HCT116 (cell line): ENCODE measurements around the gene COL4A1. TPM values are rescaled to one million over a fixed set of nuclear protein-coding genes. Genes with fewer than 3 reads are reported as not detected.

Experiments
- ATAC-seq: fragments of 200-7000 bp; cut with Tn5 transposase; 2 replicates; pipeline ENCODE4 v1.9.1; 2020; ENCODE audit warnings: mild to moderate bottlenecking, moderate library complexity
- BruUV-seq: library from RNA; stranded (reverse); fragments of 400-500 nt; replicated peaks from 2 replicates; lab custom pipeline; 2021; lab: Mats Ljungman, UMichigan
- CTCF ChIA-PET: fragments of 300-600 bp; sonication (Branson Sonifier 250); formaldehyde crosslinking; loops from one replicate; lab custom pipeline; 2021; ENCODE audit warnings: antibody characterized with exemption; lab: Charles Lee
- POLR2A ChIA-PET: fragments of 300-600, 350-600 bp; sonication (Branson Sonifier 250); formaldehyde crosslinking; loops from one replicate; lab custom pipeline; 2021; ENCODE audit warnings: antibody characterized with exemption; lab: Charles Lee
- RAD21 ChIA-PET, 2 experiments: fragments of 300-600 bp; sonication (Branson Sonifier 250); formaldehyde crosslinking; loops; one replicate each; lab custom pipeline; 2023; ENCODE audit warnings: low total read pairs in 2 of 2; ENCODE audit not compliant: uncharacterized antibody in 2 of 2, unreplicated experiment in 2 of 2, low non-redundant PET in 1 of 2; lab: Charles Lee
- DNase-seq: peaks from one replicate; pipeline ENCODE4 v3.0.0-alpha.2; 2010; ENCODE audit warnings: low read depth, low spot score
- H2AFZ ChIP-seq: fragments of 200-600 bp; shearing (Covaris generic), sonication (generic); 2 replicates; pipeline ENCODE4 v1.6.1; 2017; ENCODE audit warnings: low read depth, mixed run types, mixed read lengths, antibody characterized with exemption, low read length; ENCODE audit not compliant: poor library complexity, severe bottlenecking
- H3K27ac ChIP-seq: 2 replicates; pipeline ENCODE4 v1.5.1; 2012; ENCODE audit warnings: low read depth, low read length
- H3K27me3 ChIP-seq: fragments of 200-600 bp; sonication (generic); 2 replicates; pipeline ENCODE4 v1.6.1; 2016; ENCODE audit warnings: mixed run types, low read length, mixed read lengths; ENCODE audit not compliant: insufficient read depth
- H3K36me3 ChIP-seq, 2 experiments: fragments of 200-500 bp in 1 of 2; fragments of 200-600 bp in 1 of 2; sonication (Bioruptor generic) in 1 of 2; sonication (generic) in 1 of 2; 2 replicates each; pipeline versions ENCODE4 v1.5.1 to v1.6.1; 2014 to 2016; ENCODE audit warnings: low read length in 2 of 2, inconsistent platforms in 1 of 2, mixed read lengths in 1 of 2, mixed run types in 1 of 2; ENCODE audit not compliant: insufficient read depth in 2 of 2, control insufficient read depth in 1 of 2
- H3K4me1 ChIP-seq, 2 experiments: fragments of 200-600 bp in 1 of 2; sonication (generic) in 1 of 2; 2 replicates each; pipeline versions ENCODE4 v1.5.1 to v1.6.1; 2012 to 2017; ENCODE audit warnings: low read length in 2 of 2, inconsistent platforms in 1 of 2, mild to moderate bottlenecking in 1 of 2, mixed read lengths in 1 of 2, mixed run types in 1 of 2, moderate library complexity in 1 of 2; ENCODE audit not compliant: insufficient read depth in 2 of 2, control insufficient read depth in 1 of 2
- H3K4me2 ChIP-seq: fragments of 200-600 bp; sonication (generic); 2 replicates; pipeline ENCODE4 v1.6.1; 2017; ENCODE audit warnings: mixed run types, low read length, mixed read lengths
- H3K4me3 ChIP-seq, 2 experiments: fragments of 200-600 bp in 1 of 2; sonication (generic) in 1 of 2; replicated peaks in 1 of 2; 2 replicates each; pipeline ENCODE4 v1.5.1; 2011 to 2016; ENCODE audit warnings: low read length in 2 of 2, control low read depth in 1 of 2, low read depth in 1 of 2, mild to moderate bottlenecking in 1 of 2, mixed read lengths in 1 of 2, mixed run types in 1 of 2
- H3K79me2 ChIP-seq: fragments of 200-600 bp; sonication (generic); 2 replicates; pipeline ENCODE4 v1.6.1; 2017; ENCODE audit warnings: mild to moderate bottlenecking, mixed run types, low read length, moderate library complexity, mixed read lengths; ENCODE audit not compliant: insufficient read depth
- H3K9ac ChIP-seq: fragments of 200-600 bp; sonication (generic); 2 replicates; pipeline ENCODE4 v1.6.1; 2016; ENCODE audit warnings: low read length, mixed read lengths
- H3K9me2 ChIP-seq: fragments of 200-600 bp; sonication (generic), shearing (Covaris generic); 2 replicates; pipeline ENCODE4 v1.6.1; 2017; ENCODE audit warnings: mixed run types, mild to moderate bottlenecking, moderate library complexity; ENCODE audit not compliant: insufficient read depth
- H3K9me3 ChIP-seq, 2 experiments: fragments of 200-500 bp in 1 of 2; fragments of 200-600 bp in 1 of 2; sonication (Bioruptor generic) in 1 of 2; sonication (generic) in 1 of 2; 2 replicates each; pipeline ENCODE4 v1.6.1; 2014 to 2017; ENCODE audit warnings: low read length in 2 of 2, mixed read lengths in 2 of 2, inconsistent platforms in 1 of 2, low read depth in 1 of 2, mild to moderate bottlenecking in 1 of 2, mixed run types in 1 of 2, moderate library complexity in 1 of 2; ENCODE audit not compliant: control insufficient read depth in 1 of 2, insufficient read depth in 1 of 2
- H4K20me1 ChIP-seq: fragments of 200-600 bp; sonication (generic), shearing (Covaris generic); 2 replicates; pipeline ENCODE4 v1.6.1; 2017; ENCODE audit warnings: mixed run types, mild to moderate bottlenecking, moderate library complexity; ENCODE audit not compliant: insufficient read depth
- CBX3 ChIP-seq: IDR thresholded peaks from 2 replicates; pipeline ENCODE4 v1.6.1; 2012; ENCODE audit warnings: low read depth
- EZH2phosphoT487 ChIP-seq: fragments of 200-600 bp; IDR thresholded peaks from 2 replicates; pipeline ENCODE4 v1.6.1; 2018; ENCODE audit warnings: antibody characterized with exemption, borderline replicate concordance
- JUND ChIP-seq: IDR thresholded peaks from 2 replicates; pipeline ENCODE4 v1.6.1; 2012
- POLR2A ChIP-seq: IDR thresholded peaks from 2 replicates; pipeline ENCODE4 v1.7.0; 2011; ENCODE audit warnings: borderline replicate concordance; ENCODE audit not compliant: insufficient read depth, insufficient read length; ENCODE audit errors: extremely low read depth
- SRF ChIP-seq: IDR thresholded peaks from 2 replicates; pipeline ENCODE4 v1.6.1; 2012; ENCODE audit warnings: low read depth
- TCF7L2 ChIP-seq: IDR thresholded peaks from 2 replicates; pipeline ENCODE4 v1.7.0; 2011; ENCODE audit warnings: borderline replicate concordance, inconsistent platforms; ENCODE audit not compliant: insufficient read depth, insufficient read length; ENCODE audit errors: extremely low read depth
- ZFX ChIP-seq: fragments of 450-650 bp; IDR thresholded peaks from 2 replicates; pipeline ENCODE4 v1.6.1; 2017
- intact Hi-C: fragments of 100-400 bp; cut with micrococcal nuclease; formaldehyde crosslinking; loops from 2 replicates; pipeline ENCODE4 v1.10.0; 2022
- total RNA-seq: library from RNA; stranded (reverse); gene quantifications from one replicate; pipeline ENCODE4 v1.2.1, GENCODE V29; 2021; ENCODE audit not compliant: unreplicated experiment
- TF ChIP-seq, protein P1 (sequence below): IDR thresholded peaks from 2 replicates; pipeline ENCODE4 v1.6.1; 2012; ENCODE audit warnings: low read depth

The COL4A1 gene
- total RNA-seq, 1 experiment from 2014 or later = 0.57 TPM

DNA sequence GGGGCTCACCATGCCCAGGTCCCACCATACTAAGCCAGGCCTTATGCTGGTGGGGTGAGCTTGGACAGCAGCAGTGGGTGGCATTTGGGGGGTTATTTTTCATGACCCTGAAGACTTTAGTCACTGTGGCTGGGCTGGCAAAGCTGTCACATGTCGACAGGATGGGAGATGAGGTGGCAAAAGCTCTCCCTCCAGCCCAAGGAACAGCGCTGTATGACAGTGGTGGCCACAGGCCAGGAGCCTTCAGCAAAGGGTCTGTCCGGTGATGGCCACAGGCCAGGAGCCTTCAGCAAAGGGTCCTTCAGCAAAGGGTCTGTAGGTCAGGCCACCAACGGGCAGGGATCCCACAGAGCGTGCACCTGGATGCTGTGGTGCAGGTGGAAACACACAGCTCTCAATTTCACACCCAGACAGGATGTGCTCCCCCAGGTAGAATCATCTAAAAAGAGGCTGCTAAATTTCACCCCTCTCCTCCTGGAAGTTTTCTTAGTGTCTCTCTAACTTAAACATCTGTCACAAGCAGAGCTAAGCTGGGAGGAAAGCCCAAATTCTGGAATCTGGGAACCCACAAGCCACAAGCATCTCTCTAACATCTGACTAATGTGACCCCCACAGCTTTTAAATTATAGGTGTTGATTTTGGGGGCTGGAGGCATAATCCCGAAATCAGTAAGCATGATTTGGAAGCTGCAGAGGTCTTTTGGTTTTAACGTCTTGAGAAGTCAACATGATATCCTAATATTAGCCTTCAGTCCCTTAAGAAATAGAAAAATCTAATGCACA is 23.0 kb downstream of the COL4A1 start:
- intact Hi-C loops = no loop called here
- Histone ChIP-seq H3K4me1 (no peaks in the 10 kb centered on the region), H3K4me2 (no peak overlapping the region), H3K27me3 (peaks cover 23% of the 10 kb centered on the region; the same call in 1 of the 2 replicates), H3K4me3 (no peak overlapping the region), H3K9me3 (no peaks in the 10 kb centered on the region), H4K20me1 (no peaks in the 10 kb centered on the region), H3K36me3 (no peaks in the 10 kb centered on the region), H3K79me2 (no peaks in the 10 kb centered on the region), H3K9ac (no peak overlapping the region), H2AFZ (no peak overlapping the region), H3K27ac (no peak overlapping the region), H3K9me2 (no peaks in the 10 kb centered on the region)
- ChIA-PET POLR2A (no interaction called here), RAD21 (no interaction called here), CTCF (no interaction called here)
- TF ChIP-seq POLR2A (no peak), JUND (no peak), TCF7L2 (no peak), SRF (no peak), CBX3 (no peak), ZFX (no peak), EZH2phosphoT487 (no peak)
- TF ChIP-seq, protein P1, sequence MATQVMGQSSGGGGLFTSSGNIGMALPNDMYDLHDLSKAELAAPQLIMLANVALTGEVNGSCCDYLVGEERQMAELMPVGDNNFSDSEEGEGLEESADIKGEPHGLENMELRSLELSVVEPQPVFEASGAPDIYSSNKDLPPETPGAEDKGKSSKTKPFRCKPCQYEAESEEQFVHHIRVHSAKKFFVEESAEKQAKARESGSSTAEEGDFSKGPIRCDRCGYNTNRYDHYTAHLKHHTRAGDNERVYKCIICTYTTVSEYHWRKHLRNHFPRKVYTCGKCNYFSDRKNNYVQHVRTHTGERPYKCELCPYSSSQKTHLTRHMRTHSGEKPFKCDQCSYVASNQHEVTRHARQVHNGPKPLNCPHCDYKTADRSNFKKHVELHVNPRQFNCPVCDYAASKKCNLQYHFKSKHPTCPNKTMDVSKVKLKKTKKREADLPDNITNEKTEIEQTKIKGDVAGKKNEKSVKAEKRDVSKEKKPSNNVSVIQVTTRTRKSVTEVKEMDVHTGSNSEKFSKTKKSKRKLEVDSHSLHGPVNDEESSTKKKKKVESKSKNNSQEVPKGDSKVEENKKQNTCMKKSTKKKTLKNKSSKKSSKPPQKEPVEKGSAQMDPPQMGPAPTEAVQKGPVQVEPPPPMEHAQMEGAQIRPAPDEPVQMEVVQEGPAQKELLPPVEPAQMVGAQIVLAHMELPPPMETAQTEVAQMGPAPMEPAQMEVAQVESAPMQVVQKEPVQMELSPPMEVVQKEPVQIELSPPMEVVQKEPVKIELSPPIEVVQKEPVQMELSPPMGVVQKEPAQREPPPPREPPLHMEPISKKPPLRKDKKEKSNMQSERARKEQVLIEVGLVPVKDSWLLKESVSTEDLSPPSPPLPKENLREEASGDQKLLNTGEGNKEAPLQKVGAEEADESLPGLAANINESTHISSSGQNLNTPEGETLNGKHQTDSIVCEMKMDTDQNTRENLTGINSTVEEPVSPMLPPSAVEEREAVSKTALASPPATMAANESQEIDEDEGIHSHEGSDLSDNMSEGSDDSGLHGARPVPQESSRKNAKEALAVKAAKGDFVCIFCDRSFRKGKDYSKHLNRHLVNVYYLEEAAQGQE = no peak
- ATAC-seq (no peak), DNase-seq (no peak)
- no TSS peak for BruUV-seq
